Stimulated activated CD4-positive, alpha-beta T cell treated with anti-CD3 and anti-CD28 coated beads, Interleukin-15, amount 100 ng/mL, for 24 hours (primary cell): Measurements from ENCODE around the gene HRG.

Experiments used
- DNase-seq: peaks from one replicate; pipeline ENCODE4 v3.0.0-alpha.2; 2020

Gene HRG

GRCh38 chr3:186639778-186640472 is 25.9 kb upstream of the HRG start, which contains the start of gene FETUB:
FETUB (plus strand) TSS chr3:186640399; CDS start chr3:186640461, 62 bp downstream.
- no peak for DNase-seq

DNA sequence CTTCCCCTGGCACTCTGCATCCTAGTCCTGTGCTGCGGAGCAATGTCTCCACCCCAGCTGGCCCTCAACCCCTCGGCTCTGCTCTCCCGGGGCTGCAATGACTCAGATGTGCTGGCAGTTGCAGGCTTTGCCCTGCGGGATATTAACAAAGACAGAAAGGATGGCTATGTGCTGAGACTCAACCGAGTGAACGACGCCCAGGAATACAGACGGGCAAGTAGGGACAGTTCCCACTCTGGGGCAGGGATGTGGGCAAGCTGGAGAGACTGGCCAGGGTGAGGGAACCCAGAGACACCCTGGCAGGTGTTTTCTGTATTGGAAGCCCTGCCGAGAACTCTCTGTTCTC is 25.4 kb upstream of the HRG start:
- DNase-seq: no peak

GRCh38 chr3:186640929-186641328 is 24.9 kb upstream of the HRG start:
- DNase-seq: no peak

DNA sequence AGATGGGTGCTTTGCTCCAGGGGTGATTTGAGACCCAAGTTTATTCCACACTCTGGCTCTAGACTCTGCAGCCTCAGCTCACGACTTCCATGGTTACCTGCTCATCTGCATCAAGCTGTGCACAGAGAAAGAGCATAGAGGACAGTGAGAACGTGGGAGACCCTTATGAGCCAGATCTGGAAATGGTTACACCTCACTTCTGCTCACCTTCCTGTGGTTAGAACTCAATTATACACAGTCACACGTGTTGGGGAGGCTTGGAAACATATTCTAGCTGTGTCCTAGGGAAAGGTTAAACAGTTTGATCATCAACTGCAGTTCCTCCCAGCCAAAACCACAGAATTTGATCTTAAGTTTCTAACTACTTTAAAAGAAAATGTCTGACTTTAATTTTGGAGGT is 23.8 kb upstream of the HRG start:
- DNase-seq: no peak

- DNase-seq: no peak
Observed at GRCh38 chr3:186643493-186643892, 22.3 kb upstream of the HRG start.

DNA sequence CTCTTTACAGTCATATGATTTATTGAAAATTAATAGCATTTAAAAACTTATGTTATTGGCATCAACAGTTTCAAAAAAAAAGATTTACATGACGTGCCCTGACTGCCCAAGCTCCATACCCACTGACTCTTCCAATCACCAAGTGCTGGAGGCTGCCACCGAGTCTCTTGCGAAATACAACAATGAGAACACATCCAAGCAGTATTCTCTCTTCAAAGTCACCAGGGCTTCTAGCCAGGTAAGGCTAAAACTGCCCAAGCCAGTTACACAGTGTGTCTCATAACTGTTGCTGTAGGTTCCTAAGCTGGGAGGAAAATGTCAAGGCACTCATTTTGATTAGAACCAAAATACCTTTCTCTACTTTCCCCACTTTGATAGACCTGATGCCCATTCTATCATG is 21.1 kb upstream of the HRG start:
- DNase-seq: no peak

DNA sequence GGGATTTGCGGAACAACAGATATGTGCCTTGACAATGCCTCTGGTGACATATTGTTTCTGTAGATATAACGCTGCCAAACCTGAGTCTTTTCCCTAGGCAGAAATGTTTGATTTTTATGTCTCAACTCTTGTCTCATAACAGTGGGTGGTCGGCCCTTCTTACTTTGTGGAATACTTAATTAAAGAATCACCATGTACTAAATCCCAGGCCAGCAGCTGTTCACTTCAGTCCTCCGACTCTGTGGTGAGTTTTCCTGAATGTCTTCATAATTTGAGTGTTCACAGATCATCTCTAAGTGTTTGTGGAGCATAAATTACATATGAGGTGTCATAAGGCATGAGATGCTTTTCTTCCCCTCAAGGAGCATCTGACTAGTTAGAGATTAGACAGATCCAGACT is 19.7 kb upstream of the HRG start:
- no peak for DNase-seq

GRCh38 chr3:186646841-186647240 is 19.0 kb upstream of the HRG start:
- no peak for DNase-seq

DNA sequence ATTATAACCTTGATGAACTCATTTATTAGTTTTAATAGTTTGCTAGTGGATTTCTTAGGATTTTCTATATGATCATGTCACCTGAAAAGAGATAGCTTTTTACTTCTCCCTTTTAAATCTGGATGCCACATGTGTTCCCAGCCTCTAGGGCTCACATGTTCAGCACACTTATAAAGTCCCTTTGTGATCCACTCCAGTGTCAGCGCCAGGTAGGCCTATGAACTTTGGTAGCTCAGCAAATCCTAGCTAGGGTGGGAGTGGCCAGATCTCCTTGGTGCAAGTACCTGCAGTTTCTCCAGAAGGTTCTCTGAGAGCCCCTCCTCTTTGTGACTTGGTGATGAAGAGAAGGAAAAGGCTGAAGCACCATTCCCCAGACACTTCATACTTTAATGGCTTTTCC is 17.0 kb upstream of the HRG start:
- DNase-seq: no peak

DNA sequence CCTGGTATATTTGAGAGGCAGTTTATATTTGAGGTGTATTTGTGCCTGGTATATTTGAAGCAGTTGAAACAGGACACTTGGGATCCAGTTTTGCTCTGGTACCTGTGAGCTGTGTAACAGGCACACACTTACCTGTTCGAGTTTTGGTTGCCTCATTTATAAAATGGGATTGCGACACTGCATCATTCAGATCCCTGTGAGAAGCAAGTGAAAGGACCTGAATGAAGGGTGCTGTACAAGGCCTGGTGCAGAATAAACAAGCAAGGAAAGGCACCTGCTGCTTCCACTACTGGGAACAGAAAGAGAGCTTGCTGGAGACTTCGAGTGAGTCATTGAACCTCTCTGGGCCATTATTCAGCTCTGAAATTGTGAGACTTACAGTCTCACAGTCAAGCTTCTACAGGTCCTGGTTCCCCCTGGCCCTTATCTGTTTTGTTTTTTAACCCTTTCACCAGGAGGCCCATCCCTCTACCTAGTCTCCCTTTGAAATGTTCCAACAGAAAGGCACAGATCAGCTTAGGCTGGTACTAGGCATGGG is 14.1 kb upstream of the HRG start:
- DNase-seq: no peak

DNA sequence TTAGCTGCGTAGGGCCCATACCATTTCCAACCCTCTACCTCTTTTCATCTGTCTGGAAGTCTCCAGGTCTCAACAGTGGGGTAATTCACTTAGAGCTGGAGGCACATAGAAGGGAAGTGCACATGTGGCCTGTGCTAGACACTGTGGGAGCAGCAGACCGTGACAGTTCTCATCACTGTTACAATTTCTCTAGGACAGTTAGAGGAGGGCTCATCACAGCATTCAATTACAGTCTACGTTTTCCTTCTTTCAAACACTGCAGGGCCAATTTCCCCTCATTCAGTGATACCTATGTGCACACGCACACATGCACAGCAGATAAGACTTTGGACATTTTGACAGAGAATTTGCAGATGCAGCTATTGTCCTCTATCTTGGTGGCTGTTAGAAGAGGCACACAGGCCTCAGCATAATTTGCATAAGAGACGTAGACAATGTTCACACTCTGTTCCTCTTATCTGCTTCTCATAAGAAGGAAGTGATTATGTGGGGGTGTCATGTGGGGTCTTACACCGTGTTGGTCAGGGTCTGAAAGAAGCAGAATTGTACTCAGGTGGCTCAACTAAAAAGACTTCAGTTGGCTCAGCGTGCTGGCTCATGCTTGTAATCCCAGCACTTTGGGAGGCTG is 12.6 kb upstream of the HRG start:
- no peak for DNase-seq

DNA sequence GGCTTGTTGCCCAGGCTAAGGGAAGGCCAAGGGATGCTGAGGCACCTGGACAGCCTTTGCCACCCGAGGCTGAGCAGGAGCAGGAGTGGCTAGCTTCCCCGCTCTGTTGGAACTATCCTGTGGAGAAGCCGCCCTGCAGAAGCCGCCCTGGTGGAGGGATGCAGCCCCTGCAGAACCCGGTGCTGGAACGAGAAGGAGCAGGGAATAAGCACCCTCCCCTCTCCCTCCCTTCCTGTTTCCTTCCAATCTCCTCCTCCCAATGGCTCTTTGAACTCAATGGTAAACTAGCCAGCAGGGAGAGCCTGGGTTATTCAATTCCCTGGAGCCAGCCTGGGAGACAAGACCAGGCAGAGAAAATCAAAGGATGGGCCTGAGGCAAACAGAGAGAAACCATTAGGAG is 11.8 kb upstream of the HRG start:
- DNase-seq: no peak

- DNase-seq: no peak
Observed at GRCh38 chr3:186663361-186664118, 2.3 kb upstream of the HRG start.

DNA sequence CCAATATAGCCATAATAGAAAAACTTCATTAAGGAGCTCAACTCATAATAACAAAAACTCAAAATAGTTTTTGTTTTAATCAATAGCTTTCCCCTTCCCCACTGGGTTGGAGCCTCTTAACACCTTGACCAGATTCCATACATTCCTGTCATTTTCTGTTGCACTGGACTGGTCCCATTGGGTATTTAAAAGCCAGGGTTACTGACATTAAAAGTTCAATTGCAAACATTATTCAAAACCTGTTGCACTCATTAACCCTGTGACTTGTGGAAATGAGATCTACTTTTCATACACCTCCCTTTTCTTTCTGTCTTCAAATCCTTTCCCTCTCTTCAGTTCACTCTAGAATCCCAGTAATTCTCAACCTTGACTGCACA is 1.7 kb upstream of the HRG start:
- no peak for DNase-seq

DNA sequence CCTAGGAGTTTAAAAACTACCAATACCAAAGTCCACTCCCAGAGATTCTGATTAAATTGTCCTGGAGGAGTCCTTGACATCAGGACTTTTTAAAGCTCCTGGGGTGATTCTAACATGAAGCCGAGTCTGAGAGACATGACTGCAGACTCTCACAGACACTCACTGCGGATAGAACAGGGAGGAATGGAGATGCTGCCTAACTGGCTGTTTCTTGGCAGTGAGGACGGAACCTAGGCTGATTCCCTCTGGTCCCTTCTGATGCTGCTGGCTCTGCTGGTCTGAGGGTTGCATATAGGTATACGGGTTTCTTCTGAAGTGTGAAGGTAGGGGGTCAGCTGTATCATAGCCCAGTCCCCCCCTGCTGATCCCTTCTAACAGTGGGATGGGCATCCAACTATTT is 1.3 kb upstream of the HRG start:
- no peak for DNase-seq

DNA sequence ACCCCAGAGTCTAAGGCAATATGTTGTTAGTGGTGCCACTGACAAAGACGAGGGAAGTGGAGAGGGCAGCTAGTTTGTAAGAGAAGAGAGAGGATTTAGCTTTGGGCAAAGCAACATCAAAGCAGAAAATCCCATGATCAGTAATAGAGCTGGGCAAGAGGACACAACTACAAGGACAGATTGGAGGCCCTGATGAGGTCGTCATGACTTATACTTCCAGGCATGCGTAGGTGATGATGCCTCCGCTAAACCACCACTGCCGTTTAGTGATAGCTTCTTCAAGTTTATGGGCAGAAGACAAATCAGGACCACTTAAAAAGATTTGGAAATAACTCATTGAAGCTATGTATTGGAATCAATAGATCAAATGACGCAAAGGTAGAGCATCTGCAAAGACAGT is 2.6 kb downstream of the HRG start:
- DNase-seq: no peak

- no peak for DNase-seq
Observed at GRCh38 chr3:186669378-186670084, 3.7 kb downstream of the HRG start.

DNA sequence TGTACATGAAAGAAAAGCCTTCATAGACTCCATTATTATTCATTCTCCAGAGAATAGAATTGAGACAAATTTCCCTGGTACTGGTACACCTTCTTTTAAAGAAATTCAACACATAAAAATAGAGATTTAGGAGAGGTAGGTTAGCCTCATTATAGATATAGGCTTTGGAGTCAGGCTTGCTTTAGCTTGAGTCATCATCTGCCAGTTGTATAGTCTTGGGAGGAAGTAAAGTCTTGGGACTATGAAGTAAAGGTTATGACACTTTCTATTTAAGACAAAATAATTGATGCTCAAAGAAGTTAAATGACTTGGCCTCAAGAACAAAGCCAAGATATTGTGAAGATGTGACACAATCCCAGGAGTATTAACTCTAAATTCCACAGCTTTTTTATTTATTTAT is 4.3 kb downstream of the HRG start:
- DNase-seq: no peak

DNA sequence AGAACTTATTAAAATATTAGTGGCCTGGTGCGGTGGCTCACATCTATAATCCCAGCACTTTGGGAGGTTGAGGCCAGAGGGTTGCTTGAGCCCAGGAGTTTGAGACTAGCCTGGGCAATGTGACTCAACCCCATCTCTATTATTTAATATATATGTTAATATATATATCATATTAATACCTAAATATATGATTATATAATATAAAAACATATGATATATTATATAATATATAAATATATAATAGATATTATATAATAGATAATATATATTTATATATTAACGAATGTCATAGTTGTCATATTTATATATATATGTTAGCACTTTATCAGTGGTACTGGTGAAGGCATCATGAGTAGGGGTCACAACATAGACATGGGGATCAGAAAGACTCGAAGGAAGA is 5.2 kb downstream of the HRG start:
- no peak for DNase-seq

GRCh38 chr3:186678604-186679003 is 12.8 kb downstream of the HRG start:
- DNase-seq: no peak

GRCh38 chr3:186679151-186679550 is 13.3 kb downstream of the HRG start:
- no peak for DNase-seq

DNA sequence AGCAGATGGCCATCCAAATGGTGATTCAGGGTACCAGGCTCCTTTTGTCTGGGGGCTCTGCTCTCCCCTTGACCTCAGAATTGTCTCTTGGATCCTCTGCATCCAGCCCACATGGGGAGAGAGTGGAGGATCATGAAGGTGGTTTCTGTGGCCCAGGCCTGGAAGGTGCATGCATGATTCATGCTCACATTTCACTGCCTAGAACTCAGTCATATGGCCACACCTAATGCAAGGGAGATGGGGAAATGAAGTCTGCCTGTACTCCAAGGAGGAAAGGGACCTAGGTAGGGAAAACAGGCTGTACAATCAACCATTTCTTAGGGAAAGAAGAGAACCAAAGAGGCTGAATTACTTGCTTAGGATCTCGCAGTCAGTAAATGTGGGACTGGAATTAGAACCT is 15.1 kb downstream of the HRG start:
- no peak for DNase-seq

DNA sequence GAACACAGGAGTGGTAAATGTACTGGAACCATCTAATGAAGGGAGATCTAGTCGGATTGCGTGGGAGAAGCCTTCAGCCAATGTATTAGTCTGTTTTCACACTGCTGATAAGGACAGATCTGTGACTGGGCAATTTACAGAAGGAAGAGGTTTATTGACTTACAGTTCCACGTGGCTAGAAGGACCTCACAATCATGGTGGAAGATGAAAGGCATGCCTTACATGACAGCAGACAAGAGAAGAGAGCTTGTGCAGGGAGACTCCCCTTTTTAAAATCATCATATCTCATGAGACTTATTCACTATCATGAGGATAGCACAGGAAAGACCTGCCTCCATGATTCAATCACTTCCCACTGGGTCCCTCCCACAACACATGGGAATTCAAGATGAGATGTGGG is 17.0 kb downstream of the HRG start:
- no peak for DNase-seq

- no peak for DNase-seq
Observed at GRCh38 chr3:186683979-186684378, 18.2 kb downstream of the HRG start.
